ENCODE data around the gene ASIC4. TPM values are rescaled to one million over a fixed set of nuclear protein-coding genes. Genes with fewer than 3 reads are reported as not detected.

The ASIC4 gene
- total RNA-seq, 1 experiment from 2014 or later = 2.1 TPM

GRCh38 chr2:219520079-219520478 lies 5.8 kb downstream of the ASIC4 start:
- Histone ChIP-seq H2AFZ (ENCODE audit: low read depth, low read length, poor library complexity, severe bottlenecking) (no peak overlapping the region), H3K9me3 (ENCODE audit: control insufficient read depth in 1 of 2, insufficient read depth in 1 of 2, low read depth in 1 of 2, low read length in 2 of 2) (no peaks in the 10 kb centered on the region), H3K9me2 (ENCODE audit: insufficient read depth) (no peaks in the 10 kb centered on the region), H4K20me1 (ENCODE audit: insufficient read depth) (no peaks in the 10 kb centered on the region), H3K27ac (ENCODE audit: low read depth, low read length) (peak overlapping the region; percentile 78; the same call in 1 of the 2 replicates), H3K4me2 (ENCODE audit: low read length) (peak overlapping the region; percentile 88), H3K27me3 (ENCODE audit: insufficient read depth, low read length) (no peaks in the 10 kb centered on the region), H3K9ac (ENCODE audit: low read length) (peak overlapping the region; percentile 64), H3K4me1 (ENCODE audit: control insufficient read depth in 1 of 2, insufficient read depth in 2 of 2, low read length in 2 of 2) (peaks cover 36 to 70% of the 10 kb centered on the region in 2 experiments), H3K4me3 (replicated peaks in 1 of 2; ENCODE audit: low read depth in 1 of 2, low read length in 2 of 2) (no peak overlapping the region; a peak in 1 of 4 replicates), H3K79me2 (ENCODE audit: insufficient read depth, low read length) (no peaks in the 10 kb centered on the region), H3K36me3 (ENCODE audit: control insufficient read depth in 1 of 2, insufficient read depth in 2 of 2, low read length in 2 of 2) (no peaks in the 10 kb centered on the region)
- POLR2A ChIA-PET = interaction anchor here (1.2 to 1.9 kb wide), 3 partner anchors 10 to 22 kb away, joined by 3 to 5 read pairs (median 5); partner anchors contain the start of gene GMPPA
- CTCF ChIA-PET = interaction anchor here (0.6 to 3.0 kb wide), 9 partner anchors 10 to 131 kb away, joined by 3 to 34 read pairs (median 14); partner anchors contain the start of gene GMPPA
- no peak for TF ChIP-seq ZFX (IDR thresholded peaks at IDR 0.05)
- no peak for TF ChIP-seq REST (IDR thresholded peaks at IDR 0.05; ENCODE audit: low read depth)
- TF ChIP-seq ZBTB33 (IDR thresholded peaks at IDR 0.05; ENCODE audit: extremely low read depth, insufficient replicate concordance, low read length) = no peak
- TF ChIP-seq EZH2phosphoT487 (IDR thresholded peaks at IDR 0.05; ENCODE audit: borderline replicate concordance) = no peak
- TF ChIP-seq ELF1 (IDR thresholded peaks at IDR 0.05; ENCODE audit: borderline replicate concordance, low read depth) = no peak
- intact Hi-C loops (cut with micrococcal nuclease) = loop anchor here (2.0 kb wide), 1 partner anchor 43 kb away; no protein-coding TSS in a partner anchor
- ATAC-seq = no peak
- BruUV-seq (replicated peaks) = no TSS peak
- RAD21 ChIA-PET (ENCODE audit: low non-redundant PET in 1 of 2, low total read pairs in 2 of 2, uncharacterized antibody in 2 of 2, unreplicated experiment in 2 of 2) = interaction anchor here (1.0 to 1.9 kb wide), 3 partner anchors 10 to 117 kb away, joined by 3 to 8 read pairs (median 3); no protein-coding TSS in a partner anchor
- no peak for DNase-seq (ENCODE audit: low read depth, low spot score)
